Breast epithelium (tissue), 3 donors: Measurements from ENCODE around the gene SYN1.

Experiments
- CTCF ChIP-seq, 3 donors: fragments of 450-650 bp; IDR thresholded peaks; one replicate each; pipeline ENCODE4 v1.5.1; 2016 to 2017; ENCODE audit warnings: antibody characterized with exemption in 3 of 3, mild to moderate bottlenecking in 3 of 3, moderate library complexity in 3 of 3
- POLR2A ChIP-seq: fragments of 450-650 bp; IDR thresholded peaks from one replicate; pipeline ENCODE4 v1.6.1; 2016; ENCODE audit warnings: antibody characterized with exemption, mild to moderate bottlenecking, moderate library complexity
- POLR2AphosphoS5 ChIP-seq, 3 donors: sonication (generic); formaldehyde crosslinking; IDR thresholded peaks; one replicate each; pipeline ENCODE4 v1.6.1; 2017; ENCODE audit warnings: antibody characterized with exemption in 3 of 3

DNA sequence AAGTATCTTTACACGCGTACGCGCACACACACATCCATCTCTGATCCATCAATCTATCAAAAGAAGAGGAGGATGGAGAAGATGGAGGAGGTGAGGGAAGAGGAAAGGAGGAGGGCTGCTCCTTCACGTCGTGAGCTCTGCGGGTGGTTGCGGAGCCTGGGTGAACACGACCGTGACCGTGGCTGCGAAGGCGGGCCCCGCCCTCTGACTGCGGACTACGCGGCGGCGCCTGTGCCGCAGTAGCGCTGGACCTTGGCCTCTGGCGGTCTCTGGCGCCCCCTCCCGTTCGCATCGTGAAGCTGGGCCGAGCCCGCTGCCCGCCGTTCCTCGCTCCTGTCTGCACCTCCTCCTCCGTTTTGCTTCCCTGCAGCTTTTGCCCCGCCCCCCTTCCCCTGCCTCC, 96.4 kb downstream of the SYN1 start:
- TF ChIP-seq POLR2A (no peak), CTCF (IDR thresholded peaks at IDR 0.05) (peak; percentile 7 to 71 (median 70)), POLR2AphosphoS5 (IDR thresholded peaks at IDR 0.05) (peak in 2 of 3 donors; percentile 24 to 53)
